Limb (tissue), 2 donors: ENCODE results near the gene FAM53A.

Source experiments
- DNase-seq, 2 donors: peaks; one replicate each; pipeline ENCODE4 v3.0.0-alpha.2; 2016; ENCODE audit errors: extremely low spot score in 2 of 2

Gene FAM53A

GRCh38 chr4:1623821-1624518, 60.1 kb downstream of the FAM53A start:
- DNase-seq = no peak

- DNase-seq = no peak
These were observed 60.7 kb downstream of the FAM53A start for GRCh38 chr4:1623400-1623799.

- DNase-seq = no peak
These were observed 61.2 kb downstream of the FAM53A start for GRCh38 chr4:1622956-1623355.

GRCh38 chr4:1622238-1622637, 61.9 kb downstream of the FAM53A start:
- DNase-seq = no peak

GRCh38 chr4:1621526-1621925, 62.6 kb downstream of the FAM53A start:
- DNase-seq = no peak

- DNase-seq = no peak
These were observed 64.9 kb downstream of the FAM53A start for GRCh38 chr4:1619151-1619672.

GRCh38 chr4:1618438-1618837, 65.7 kb downstream of the FAM53A start:
- DNase-seq = no peak

- no peak for DNase-seq
These were observed 67.6 kb downstream of the FAM53A start for GRCh38 chr4:1616557-1616930.

GRCh38 chr4:1615786-1616556, 68.1 kb downstream of the FAM53A start:
- no peak for DNase-seq

- no peak for DNase-seq
These were observed 69.1 kb downstream of the FAM53A start for GRCh38 chr4:1614854-1615595.

- no peak for DNase-seq
These were observed 69.6 kb downstream of the FAM53A start for GRCh38 chr4:1614502-1614853.

- no peak for DNase-seq
These were observed 70.1 kb downstream of the FAM53A start for GRCh38 chr4:1614049-1614448.

- no peak for DNase-seq
These were observed 71.0 kb downstream of the FAM53A start for GRCh38 chr4:1613099-1613495.

GRCh38 chr4:1612278-1613098, 71.6 kb downstream of the FAM53A start:
- no peak for DNase-seq

GRCh38 chr4:1611501-1611870, 72.6 kb downstream of the FAM53A start:
- DNase-seq = no peak

- no peak for DNase-seq
These were observed 73.2 kb downstream of the FAM53A start for GRCh38 chr4:1610791-1611500.

- peak in 1 of 2 donors; percentile 11 for DNase-seq
These were observed 74.0 kb downstream of the FAM53A start for GRCh38 chr4:1609901-1610790.

GRCh38 chr4:1608821-1609500, 75.2 kb downstream of the FAM53A start:
- DNase-seq = peak in 1 of 2 donors; percentile 35

GRCh38 chr4:1608196-1608820, 75.8 kb downstream of the FAM53A start:
- peak in 1 of 2 donors; percentile 28 for DNase-seq
